GM12865 (cell line): ENCODE results near the gene CYP27A1.

Experiments used
- DNase-seq: peaks from one replicate; pipeline ENCODE4 v3.0.0; 2010; ENCODE audit warnings: low read depth
- H3K4me3 ChIP-seq: 2 replicates; pipeline ENCODE4 v1.5.1; 2011; ENCODE audit warnings: mild to moderate bottlenecking, low read depth, low read length, control low read depth
- TF ChIP-seq, protein P1 (sequence below): IDR thresholded peaks from 2 replicates; pipeline ENCODE4 v1.5.1; 2011; ENCODE audit warnings: low read length, control low read depth, low read depth, inconsistent platforms; ENCODE audit not compliant: insufficient read depth; ENCODE audit errors: missing control alignments

Gene CYP27A1

DNA sequence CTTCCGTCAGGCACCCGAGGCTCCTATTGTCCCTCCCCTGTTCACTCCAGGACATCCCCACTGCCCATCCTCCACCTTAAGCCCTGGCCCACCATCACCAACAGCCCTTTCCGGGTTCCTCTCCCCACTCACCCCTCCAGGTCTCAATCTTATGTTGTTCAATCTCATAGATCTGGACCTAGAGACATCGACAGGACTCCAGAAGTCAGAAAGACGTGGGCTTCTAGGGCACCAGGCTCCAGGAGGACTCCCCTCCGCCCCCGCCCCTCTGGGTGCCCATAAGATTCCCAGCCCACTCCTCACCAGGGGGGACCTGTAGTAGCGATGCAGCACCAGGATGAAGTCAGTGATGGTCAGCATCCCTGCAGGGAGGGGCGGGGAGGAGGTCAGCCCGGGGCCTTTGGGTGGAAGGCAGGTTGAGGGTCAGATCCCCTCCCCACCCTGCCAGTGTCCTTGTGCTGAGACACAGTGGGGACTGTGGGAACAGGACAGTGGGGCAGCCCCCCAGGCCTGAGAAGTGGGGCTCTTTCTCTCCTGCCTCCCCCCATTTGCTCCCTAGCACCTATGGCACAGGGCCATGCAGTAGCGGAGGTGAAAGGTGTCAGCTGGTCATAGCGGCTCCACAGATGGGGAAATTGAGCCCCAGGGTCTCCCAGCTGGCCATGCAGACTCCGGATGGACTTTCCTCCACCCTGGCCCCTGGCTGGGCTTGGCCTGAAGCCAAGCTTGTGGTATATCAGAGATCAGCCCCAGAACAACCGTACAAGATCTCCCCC, 45.9 kb downstream of the CYP27A1 start:
- TF ChIP-seq, protein P1, sequence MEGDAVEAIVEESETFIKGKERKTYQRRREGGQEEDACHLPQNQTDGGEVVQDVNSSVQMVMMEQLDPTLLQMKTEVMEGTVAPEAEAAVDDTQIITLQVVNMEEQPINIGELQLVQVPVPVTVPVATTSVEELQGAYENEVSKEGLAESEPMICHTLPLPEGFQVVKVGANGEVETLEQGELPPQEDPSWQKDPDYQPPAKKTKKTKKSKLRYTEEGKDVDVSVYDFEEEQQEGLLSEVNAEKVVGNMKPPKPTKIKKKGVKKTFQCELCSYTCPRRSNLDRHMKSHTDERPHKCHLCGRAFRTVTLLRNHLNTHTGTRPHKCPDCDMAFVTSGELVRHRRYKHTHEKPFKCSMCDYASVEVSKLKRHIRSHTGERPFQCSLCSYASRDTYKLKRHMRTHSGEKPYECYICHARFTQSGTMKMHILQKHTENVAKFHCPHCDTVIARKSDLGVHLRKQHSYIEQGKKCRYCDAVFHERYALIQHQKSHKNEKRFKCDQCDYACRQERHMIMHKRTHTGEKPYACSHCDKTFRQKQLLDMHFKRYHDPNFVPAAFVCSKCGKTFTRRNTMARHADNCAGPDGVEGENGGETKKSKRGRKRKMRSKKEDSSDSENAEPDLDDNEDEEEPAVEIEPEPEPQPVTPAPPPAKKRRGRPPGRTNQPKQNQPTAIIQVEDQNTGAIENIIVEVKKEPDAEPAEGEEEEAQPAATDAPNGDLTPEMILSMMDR, result no peak
- no peak overlapping the region for H3K4me3 ChIP-seq
- no peak for DNase-seq

GRCh38 chr2:218828477-218828778, 46.5 kb downstream of the CYP27A1 start:
- DNase-seq, result no peak
- no peak overlapping the region for H3K4me3 ChIP-seq
- TF ChIP-seq, protein P1, result no peak

- DNase-seq, result no peak
- TF ChIP-seq, protein P1, result no peak
Observed at GRCh38 chr2:218829868-218830451, 48.0 kb downstream of the CYP27A1 start.

DNA sequence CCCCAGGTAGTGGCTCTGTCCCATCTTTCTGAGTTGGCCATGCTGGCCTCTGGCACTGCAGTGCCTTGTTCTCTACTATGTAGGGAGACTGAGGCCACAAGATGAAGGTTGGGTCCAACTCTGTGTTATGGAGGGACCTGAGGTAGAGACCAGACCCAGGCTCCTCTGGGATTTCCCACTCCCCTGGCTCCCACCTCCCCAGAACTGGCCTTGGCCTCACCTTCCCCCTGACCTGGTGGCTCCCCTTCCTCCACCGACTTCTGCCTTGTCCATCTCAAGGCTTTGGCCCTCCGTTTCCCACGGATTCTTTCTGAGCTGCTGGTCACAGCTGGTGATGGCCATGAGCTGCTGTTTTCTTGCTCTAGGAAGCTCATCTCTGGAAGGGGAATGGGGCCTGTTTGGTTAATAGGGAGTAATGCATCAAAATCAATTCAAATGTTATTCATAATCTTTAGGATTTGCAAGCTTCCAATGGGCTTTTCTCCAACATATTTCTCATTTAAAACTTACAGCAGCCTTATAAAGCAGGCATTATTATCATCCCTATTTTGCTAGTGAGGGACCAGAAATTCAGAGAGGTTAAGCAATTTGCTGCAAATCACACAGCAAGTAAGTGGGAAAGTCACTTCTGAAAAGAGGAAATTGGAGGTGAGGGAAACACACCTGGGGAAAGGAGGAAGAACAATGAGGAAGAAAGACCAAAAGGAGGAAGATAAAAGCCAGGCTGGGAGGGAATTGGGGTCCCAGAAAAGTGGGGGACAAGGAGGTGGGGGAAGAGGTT, 48.8 kb downstream of the CYP27A1 start:
- H3K4me3 ChIP-seq, result no peak overlapping the region
- TF ChIP-seq, protein P1, result no peak
- DNase-seq, result no peak

More at GRCh38 chr2:218829868-218830451, 48.0 kb downstream of the CYP27A1 start:
- H3K4me3 ChIP-seq, result no peak overlapping the region

DNA sequence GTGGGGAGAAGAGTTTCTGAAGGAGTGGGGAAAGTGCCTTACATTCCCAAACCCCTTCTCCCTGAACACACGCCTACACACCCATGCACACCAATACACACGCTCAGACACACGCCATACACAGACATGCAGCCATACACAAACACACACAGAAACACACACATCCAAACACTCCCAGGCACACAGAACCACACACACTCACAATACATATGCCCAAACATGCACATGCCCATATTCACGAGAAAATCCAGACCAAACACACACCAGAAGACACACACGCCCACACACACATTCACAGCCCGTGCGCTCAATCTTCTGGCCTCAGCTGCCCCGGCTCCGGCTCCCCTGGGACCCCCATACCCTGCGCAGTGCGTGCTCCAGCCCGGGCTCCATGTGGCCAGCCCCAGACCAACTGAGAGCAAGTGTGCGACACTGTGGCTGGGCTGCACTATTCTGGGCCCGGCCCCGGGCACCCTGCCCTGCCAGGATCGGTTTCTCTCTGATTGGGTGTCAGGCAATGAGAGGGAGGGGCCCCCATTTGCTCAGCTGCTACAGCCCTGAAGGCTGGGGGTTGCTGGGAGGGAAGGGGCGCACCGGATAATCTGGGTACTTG, 49.5 kb downstream of the CYP27A1 start, which contains the start of gene PRKAG3:
Gene PRKAG3, minus strand, starts transcription at position 426 of the 613 bp plus-strand sequence.
- no peak within 1 kb of the TSS for H3K4me3 ChIP-seq
- no peak for DNase-seq
- TF ChIP-seq, protein P1, result no peak

DNA sequence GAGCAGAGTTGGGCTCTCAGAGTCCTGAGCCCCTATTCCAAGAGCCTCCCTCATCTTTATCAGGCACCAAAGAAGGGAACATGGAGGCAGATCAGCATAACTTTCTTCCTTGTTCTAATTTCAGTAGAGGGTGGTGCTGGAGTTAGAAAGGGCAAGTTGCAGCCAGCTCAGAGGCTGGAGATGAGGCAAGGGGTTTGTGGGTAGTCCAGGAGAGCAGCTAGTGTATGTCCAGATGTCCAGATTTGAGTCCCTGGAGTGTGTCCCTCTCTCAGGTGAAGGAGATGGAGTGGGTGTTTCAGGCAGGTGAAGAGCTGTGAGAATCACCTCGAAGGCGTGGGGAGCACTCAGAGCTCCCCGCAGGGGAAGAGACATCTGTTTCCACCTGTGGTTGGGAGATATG, 50.1 kb downstream of the CYP27A1 start:
- TF ChIP-seq, protein P1, result no peak
- no peak overlapping the region for H3K4me3 ChIP-seq
- no peak for DNase-seq
